Neural progenitor cell (in vitro differentiated cells): Measurements from ENCODE around the gene PLEKHA6. TPM values are rescaled to one million over a fixed set of nuclear protein-coding genes. Genes with fewer than 3 reads are reported as not detected.

Source experiments
- DNase-seq: peaks from one replicate; pipeline ENCODE4 v3.0.0-alpha.2; 2016; ENCODE audit warnings: low spot score
- H2AFZ ChIP-seq: fragments of 200-600 bp; sonication (generic); replicated peaks from 2 replicates; pipeline ENCODE4 v1.6.1; 2016; ENCODE audit warnings: antibody characterized with exemption
- H3F3A ChIP-seq: fragments of 200-600 bp; sonication (generic); 2 replicates; pipeline ENCODE4 v1.6.1; 2016; ENCODE audit warnings: antibody characterized with exemption, low read depth
- H3K27ac ChIP-seq: fragments of 200-600 bp; sonication (generic); 2 replicates; pipeline ENCODE4 v1.5.1; 2016; ENCODE audit warnings: mild to moderate bottlenecking
- H3K27me3 ChIP-seq: fragments of 200-600 bp; sonication (generic); 2 replicates; pipeline ENCODE4 v1.6.1; 2016; ENCODE audit warnings: mild to moderate bottlenecking, moderate library complexity
- H3K36me3 ChIP-seq: fragments of 200-600 bp; sonication (generic); 2 replicates; pipeline ENCODE4 v1.5.1; 2016
- H3K4me1 ChIP-seq: fragments of 200-600 bp; sonication (generic); 2 replicates; pipeline ENCODE4 v1.6.1; 2016; ENCODE audit warnings: mixed run types
- H3K4me2 ChIP-seq: fragments of 200-600 bp; sonication (generic); 2 replicates; pipeline ENCODE4 v1.6.1; 2016
- H3K4me3 ChIP-seq: fragments of 200-600 bp; sonication (generic); 2 replicates; pipeline ENCODE4 v1.5.1; 2016
- H3K79me2 ChIP-seq: fragments of 200-600 bp; sonication (generic); 2 replicates; pipeline ENCODE4 v1.6.1; 2016; ENCODE audit warnings: low read depth
- H3K9ac ChIP-seq: fragments of 200-600 bp; sonication (generic); 2 replicates; pipeline ENCODE4 v1.6.1; 2016
- H3K9me3 ChIP-seq: fragments of 200-600 bp; sonication (generic); 2 replicates; pipeline ENCODE4 v1.5.1; 2016; ENCODE audit warnings: low read depth
- H4K20me1 ChIP-seq: fragments of 200-600 bp; sonication (generic); 2 replicates; pipeline ENCODE4 v1.6.1; 2016; ENCODE audit warnings: low read depth
- H3K27ac Mint-ChIP-seq: 3 replicates; pipeline ENCODE4 v1.8.0; 2021; ENCODE audit warnings: mixed read lengths
- H3K27me3 Mint-ChIP-seq: 2 replicates; pipeline ENCODE4 v1.8.0; 2022; ENCODE audit warnings: low read depth, mild to moderate bottlenecking, inconsistent platforms, moderate library complexity, mixed read lengths; ENCODE audit not compliant: insufficient read depth
- H3K36me3 Mint-ChIP-seq: 3 replicates; pipeline ENCODE4 v1.8.0; 2021; ENCODE audit warnings: mixed read lengths
- H3K4me1 Mint-ChIP-seq: 3 replicates; pipeline ENCODE4 v1.8.0; 2021; ENCODE audit warnings: mixed read lengths
- H3K4me3 Mint-ChIP-seq: 3 replicates; pipeline ENCODE4 v1.8.0; 2021; ENCODE audit warnings: mild to moderate bottlenecking, moderate library complexity, mixed read lengths
- H3K9me3 Mint-ChIP-seq: 3 replicates; pipeline ENCODE4 v1.8.0; 2020; ENCODE audit warnings: mixed read lengths
- CTCF ChIP-seq: fragments of 200-600 bp; sonication (generic); IDR thresholded peaks from 2 replicates; pipeline ENCODE4 v1.5.1; 2017; ENCODE audit warnings: antibody characterized with exemption, mild to moderate bottlenecking
- EZH2 ChIP-seq: fragments of 200-600 bp; sonication (generic); IDR thresholded peaks from 2 replicates; pipeline ENCODE4 v1.6.1; 2017; ENCODE audit warnings: antibody characterized with exemption, mild to moderate bottlenecking, moderate library complexity
- EZH2phosphoT487 ChIP-seq: fragments of 200-600 bp; sonication (generic); IDR thresholded peaks from 2 replicates; pipeline ENCODE4 v1.6.1; 2017; ENCODE audit warnings: antibody characterized with exemption
- total RNA-seq: library from RNA; depleted of rRNA; stranded (reverse); fragments of >200 nt; gene quantifications from 2 replicates; pipeline ENCODE4 v1.2.3, GENCODE V29; 2015; ENCODE audit warnings: low replicate concordance

The PLEKHA6 gene
- total RNA-seq, 1 donor from 2014 or later: 0.58 TPM

DNA sequence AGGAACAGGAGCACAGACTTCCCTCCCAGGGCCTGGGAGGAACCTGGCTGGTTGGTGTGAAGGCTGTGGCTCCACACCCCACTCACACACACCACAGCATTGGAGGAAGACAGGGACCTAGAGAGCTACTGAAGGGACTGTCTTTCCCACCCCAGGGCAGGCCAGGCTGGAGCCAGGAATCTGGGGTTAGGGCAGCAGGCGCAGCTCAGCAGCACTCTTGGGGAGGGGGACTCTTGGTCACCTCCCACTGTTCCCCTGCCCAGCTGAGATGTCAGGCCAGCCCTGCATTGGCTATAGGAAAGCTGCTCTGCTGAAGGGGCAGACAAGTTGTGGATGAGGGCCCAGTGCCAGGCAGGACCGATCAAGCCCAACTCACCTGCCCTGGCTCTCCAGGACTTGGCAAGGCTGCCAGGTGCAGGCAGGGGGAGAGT, 1.6 kb upstream of the PLEKHA6 start:
- no peaks in the 10 kb centered on the region for H3K79me2 ChIP-seq
- H4K20me1 ChIP-seq: no peaks in the 10 kb centered on the region
- H3K4me1 ChIP-seq: peaks cover 31% of the 10 kb centered on the region
- peaks cover 41% of the 10 kb centered on the region for H3K27me3 ChIP-seq
- Mint-ChIP-seq H3K4me1 (peaks cover 58% of the 10 kb centered on the region), H3K27ac (peak overlapping the region; percentile 75), H3K4me3 (no peak overlapping the region), H3K27me3 (peaks cover 10% of the 10 kb centered on the region), H3K36me3 (no peaks in the 10 kb centered on the region), H3K9me3 (no peaks in the 10 kb centered on the region)
- H2AFZ ChIP-seq: no peak overlapping the region
- H3K36me3 ChIP-seq: no peaks in the 10 kb centered on the region
- no peak overlapping the region for H3K9ac ChIP-seq
- no peak overlapping the region for H3K4me2 ChIP-seq
- no peak for DNase-seq
- no peak overlapping the region for H3K4me3 ChIP-seq
- no peak overlapping the region for H3K27ac ChIP-seq
- peaks cover 27% of the 10 kb centered on the region for H3F3A ChIP-seq
- TF ChIP-seq CTCF (no peak), EZH2 (no peak), EZH2phosphoT487 (no peak)
- H3K9me3 ChIP-seq: no peaks in the 10 kb centered on the region

DNA sequence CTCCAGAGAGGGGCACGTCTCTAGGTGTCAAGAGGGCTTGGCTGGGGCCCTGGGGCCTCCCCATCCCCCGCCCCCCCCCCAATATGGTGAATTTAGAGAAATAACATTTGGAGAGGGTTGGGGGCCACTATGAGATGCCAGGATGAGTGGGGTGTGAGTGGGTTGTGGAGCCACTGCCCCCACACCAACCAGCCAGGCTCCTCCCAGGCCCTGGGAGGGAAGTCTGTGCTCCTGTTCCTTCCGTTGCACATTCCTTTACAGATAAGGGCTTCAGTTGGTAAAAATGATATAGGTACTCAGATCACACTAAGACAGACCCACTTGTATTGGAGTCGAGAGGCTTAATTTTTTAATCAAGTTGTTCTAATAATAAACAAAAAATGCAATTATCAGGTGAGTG, 585 bp upstream of the PLEKHA6 start:
- Histone ChIP-seq H3K9me3 (no peaks in the 10 kb centered on the region), H3K4me2 (peak overlapping the region; percentile 72), H3F3A (peaks cover 27% of the 10 kb centered on the region), H3K4me3 (no peak overlapping the region), H3K27ac (no peak overlapping the region), H3K9ac (no peak overlapping the region), H3K79me2 (no peaks in the 10 kb centered on the region), H3K4me1 (peaks cover 31% of the 10 kb centered on the region), H4K20me1 (no peaks in the 10 kb centered on the region), H3K27me3 (peaks cover 31% of the 10 kb centered on the region), H3K36me3 (no peaks in the 10 kb centered on the region), H2AFZ (no peak overlapping the region)
- no peak for TF ChIP-seq EZH2
- TF ChIP-seq EZH2phosphoT487: no peak
- no peak for TF ChIP-seq CTCF
- Mint-ChIP-seq H3K9me3 (no peaks in the 10 kb centered on the region), H3K27me3 (peaks cover 5% of the 10 kb centered on the region), H3K36me3 (no peaks in the 10 kb centered on the region), H3K4me3 (peak overlapping the region; percentile 21), H3K4me1 (peaks cover 61% of the 10 kb centered on the region), H3K27ac (no peak overlapping the region)
- DNase-seq: no peak

DNA sequence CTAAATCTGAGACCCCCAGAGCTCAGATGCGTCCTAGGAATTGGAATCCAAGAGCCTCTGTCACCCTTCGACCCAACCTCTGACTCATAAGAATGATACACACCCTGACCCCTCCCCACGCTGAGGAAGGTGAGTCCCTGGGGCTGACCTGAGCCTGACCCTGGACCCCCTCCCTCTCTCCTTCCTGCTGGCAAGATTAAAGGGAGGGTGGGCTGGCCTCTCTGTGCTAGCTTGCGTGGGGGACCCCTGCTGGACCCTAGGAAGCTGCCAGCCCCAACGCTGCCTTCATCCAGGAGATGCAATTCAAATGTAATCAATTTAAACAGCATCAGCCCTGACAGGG, 627 bp downstream of the PLEKHA6 start:
- Mint-ChIP-seq H3K36me3 (no peaks in the 10 kb centered on the region), H3K4me1 (peaks cover 67% of the 10 kb centered on the region), H3K4me3 (peak overlapping the region; percentile 81), H3K9me3 (no peaks in the 10 kb centered on the region), H3K27me3 (peaks cover 5% of the 10 kb centered on the region), H3K27ac (peak overlapping the region; percentile 81)
- Histone ChIP-seq H3K36me3 (no peaks in the 10 kb centered on the region), H3K27ac (no peak overlapping the region), H3K4me2 (peak overlapping the region; percentile 72), H3K4me3 (peak overlapping the region; percentile 38), H3K9ac (no peak overlapping the region), H2AFZ (peak overlapping the region; percentile 35), H3K27me3 (peaks cover 19% of the 10 kb centered on the region), H3K9me3 (no peaks in the 10 kb centered on the region), H4K20me1 (no peaks in the 10 kb centered on the region), H3F3A (peaks cover 27% of the 10 kb centered on the region), H3K79me2 (no peaks in the 10 kb centered on the region), H3K4me1 (peaks cover 31% of the 10 kb centered on the region)
- peak; percentile 47 for DNase-seq
- no peak for TF ChIP-seq EZH2
- TF ChIP-seq CTCF: no peak
- no peak for TF ChIP-seq EZH2phosphoT487
